Left kidney (tissue), 2 donors: Measurements from ENCODE around the gene ETV2. TPM values are rescaled to one million over a fixed set of nuclear protein-coding genes. Genes with fewer than 3 reads are reported as not detected.
A peak's percentile ranks its signal among the peaks of the same experiment; 100 is the strongest.
"Not testable (repeated sequence)": the region's sequence is repeated elsewhere in the genome, so short reads cannot be mapped to it uniquely, and the experiment has no call there.

Source experiments
- DNase-seq: peaks from one replicate; pipeline ENCODE4 v3.0.0-alpha.2; 2013
- polyA plus RNA-seq: library from polyadenylated mRNA; unstranded; fragments of 120-200 nt; gene quantifications from one replicate; pipeline ENCODE4 v1.2.1, GENCODE V29; 2013; ENCODE audit not compliant: insufficient read length

Gene ETV2
- polyA plus RNA-seq, 1 donor = 0.60 TPM

DNA sequence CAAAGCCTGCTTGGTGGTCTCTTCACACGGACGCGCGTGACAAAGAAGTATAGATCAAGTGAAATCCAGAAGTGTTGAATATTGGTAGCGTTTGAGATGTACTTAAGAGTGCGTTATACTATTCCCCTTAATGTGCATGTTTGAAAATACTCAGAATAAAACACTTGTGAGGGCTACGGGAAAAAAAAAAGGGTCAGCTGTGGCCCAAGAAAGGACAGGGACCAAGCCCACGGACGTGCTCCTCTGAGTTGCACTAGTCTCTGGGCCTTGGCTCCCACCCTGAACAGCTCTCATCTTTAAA, 13.3 kb upstream of the ETV2 start:
- DNase-seq = no peak

DNA sequence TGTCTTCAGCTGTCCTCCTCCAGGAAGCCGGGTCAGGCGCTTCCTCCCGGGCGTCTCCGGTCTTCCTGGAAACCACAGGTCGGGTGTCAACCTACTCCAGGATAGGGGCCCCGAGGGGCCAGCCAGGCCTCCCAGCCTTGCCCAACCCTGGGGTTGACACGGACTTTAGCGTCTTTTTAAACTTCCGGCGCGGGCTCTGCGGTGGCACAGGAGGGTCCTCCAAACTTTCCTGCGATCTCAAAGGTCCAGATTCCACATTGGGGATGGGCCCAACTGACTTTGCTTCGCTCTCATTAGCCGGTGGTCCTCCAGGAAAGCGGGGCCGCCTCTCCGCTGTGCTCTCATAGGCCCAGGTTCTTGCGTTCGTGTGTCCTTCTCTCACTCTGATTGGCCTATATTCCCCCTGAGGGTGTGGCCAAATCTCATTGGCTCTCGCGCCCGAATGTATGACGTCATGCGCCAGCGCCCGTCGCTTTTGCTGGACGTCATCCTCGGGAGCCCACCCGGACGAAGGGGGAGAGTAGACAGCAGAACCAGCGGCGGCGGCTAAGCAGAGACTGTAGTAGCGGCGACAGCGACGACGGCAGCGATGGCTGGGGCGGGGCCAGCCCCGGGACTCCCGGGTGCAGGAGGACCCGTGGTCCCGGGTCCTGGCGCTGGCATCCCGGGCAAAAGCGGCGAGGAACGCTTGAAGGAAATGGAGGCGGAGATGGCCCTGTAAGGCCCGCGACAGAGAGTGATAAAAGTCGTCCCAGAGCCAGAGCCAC, 12.8 kb upstream of the ETV2 start, which contains the start of gene RBM42:
Gene RBM42, plus strand, starts transcription at position 472 of the 767 bp plus-strand sequence. Its CDS starts 118 bp downstream, at position 590.
- peak; percentile 99 for DNase-seq

DNA sequence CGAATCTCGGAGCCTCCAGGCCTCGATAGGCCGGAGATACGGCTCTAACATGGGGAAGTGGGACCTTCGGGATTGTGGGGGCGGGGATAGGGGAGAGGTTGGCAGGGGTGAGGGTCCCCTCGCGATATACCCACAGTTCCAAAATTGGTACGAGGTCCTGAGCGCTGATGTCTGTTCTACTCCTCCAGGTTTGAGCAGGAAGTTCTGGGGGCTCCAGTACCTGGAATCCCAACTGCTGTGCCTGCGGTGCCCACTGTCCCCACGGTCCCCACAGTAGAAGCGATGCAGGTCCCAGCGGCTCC, 12.3 kb upstream of the ETV2 start:
- DNase-seq = no peak

DNA sequence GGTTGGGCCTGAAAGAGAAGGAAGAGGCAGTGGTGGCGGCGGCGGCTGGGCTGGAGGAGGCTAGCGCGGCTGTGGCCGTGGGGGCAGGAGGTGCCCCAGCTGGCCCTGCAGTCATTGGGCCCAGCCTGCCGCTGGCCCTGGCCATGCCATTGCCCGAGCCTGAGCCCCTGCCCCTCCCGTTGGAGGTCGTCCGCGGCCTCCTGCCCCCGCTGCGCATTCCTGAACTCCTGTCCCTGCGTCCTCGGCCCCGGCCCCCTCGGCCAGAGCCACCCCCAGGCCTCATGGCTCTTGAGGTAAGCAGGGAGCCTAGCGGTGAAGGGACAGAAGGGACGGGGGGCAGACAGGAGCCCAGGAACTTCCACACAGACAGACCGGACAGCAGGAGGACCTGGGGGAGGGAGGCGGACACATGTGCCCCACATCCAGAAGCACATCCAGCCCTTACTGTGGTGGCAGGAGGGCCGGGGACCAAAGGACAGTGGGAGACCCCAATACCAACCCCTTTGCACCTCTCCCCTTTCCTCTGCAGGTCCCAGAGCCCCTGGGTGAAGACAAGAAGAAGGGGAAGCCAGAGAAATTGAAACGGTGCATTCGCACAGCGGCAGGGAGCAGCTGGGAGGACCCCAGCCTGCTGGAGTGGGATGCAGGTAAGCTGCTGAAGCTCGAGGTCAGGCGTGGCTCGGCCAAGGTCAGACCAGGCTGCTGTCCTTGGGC, 7.7 kb upstream of the ETV2 start:
- DNase-seq = no peak

DNA sequence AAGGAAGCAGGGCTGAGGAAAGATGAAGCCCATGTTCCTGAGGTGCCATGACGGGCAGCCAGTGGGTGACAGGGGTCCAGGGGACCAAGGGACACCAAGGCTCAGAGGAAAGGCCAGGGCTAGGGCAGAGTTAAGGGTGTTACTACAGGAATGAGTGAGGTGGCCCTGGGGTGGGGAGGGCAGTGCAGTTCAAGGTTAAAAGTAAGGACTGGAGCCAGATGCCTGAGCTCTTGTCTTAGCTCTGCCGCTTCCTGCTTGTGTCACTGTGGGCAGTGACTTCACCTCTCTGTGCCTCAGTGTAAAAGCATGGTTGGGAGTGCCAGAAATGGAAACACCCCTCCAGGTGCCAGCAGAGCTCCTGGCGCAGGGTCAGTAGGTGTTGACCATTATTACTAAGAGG, 4.9 kb upstream of the ETV2 start:
- no peak for DNase-seq

DNA sequence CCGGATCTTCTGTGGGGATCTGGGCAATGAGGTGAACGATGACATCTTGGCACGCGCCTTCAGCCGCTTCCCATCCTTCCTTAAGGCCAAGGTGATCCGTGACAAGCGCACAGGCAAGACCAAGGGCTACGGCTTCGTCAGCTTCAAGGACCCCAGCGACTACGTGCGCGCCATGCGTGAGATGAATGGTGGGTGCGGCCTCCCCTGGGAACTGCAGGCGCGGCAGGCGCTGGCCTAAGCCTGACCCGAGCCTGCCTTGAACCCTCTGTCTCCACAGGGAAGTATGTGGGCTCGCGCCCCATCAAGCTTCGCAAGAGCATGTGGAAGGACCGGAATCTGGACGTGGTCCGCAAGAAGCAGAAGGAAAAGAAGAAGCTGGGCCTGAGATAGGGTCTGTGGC, 4.4 kb upstream of the ETV2 start:
- no peak for DNase-seq

DNA sequence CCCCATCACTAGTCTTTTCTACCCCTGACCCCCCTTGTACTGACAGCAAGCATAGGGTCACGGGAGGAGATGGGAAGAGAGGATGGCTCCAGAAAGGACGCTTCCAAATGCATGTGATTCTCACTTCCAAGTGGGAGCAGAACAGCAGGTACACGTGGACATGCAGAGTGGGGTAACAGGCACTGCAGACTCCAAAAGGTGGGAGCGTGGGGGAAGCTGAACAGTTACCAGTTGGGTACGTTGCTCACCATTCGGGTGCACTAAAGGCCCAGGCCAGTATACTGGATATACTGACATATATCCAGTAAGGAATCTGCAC, 2.3 kb upstream of the ETV2 start:
- DNase-seq = no peak

DNA sequence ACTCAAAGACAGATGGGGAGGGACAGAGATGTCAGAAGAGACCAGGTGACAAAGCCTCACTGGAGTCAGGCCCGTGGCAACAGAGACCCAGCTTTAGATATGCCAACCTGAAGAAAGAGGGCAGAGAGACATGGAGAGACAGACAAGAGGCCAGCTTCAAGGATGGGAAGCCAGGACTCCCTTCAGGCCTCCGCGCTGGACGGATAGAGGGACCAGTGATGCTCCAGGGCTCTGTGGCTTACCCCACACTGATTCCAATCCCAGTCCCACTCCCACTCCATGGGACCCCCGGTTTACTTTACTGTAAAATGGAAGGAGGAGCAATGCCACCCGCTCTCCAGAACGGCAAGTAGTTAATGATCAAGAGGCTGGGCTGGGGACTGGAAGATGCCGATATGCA, 1.7 kb upstream of the ETV2 start:
- DNase-seq = no peak

DNA sequence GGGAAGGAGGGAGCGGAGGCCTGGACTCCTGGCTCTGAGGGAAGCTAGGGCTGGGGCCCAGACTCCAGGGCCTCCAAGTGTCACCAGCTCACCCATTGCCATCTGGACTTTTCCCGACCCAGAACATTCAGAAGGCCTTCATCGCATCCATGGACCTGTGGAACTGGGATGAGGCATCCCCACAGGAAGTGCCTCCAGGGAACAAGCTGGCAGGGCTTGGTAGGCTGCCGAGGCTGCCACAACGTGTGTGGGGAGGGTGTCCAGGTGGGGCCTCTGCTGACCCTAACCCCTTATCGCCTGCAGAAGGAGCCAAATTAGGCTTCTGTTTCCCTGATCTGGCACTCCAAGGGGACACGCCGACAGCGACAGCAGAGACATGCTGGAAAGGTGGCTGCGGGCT, 767 bp downstream of the ETV2 start:
- DNase-seq = no peak

DNA sequence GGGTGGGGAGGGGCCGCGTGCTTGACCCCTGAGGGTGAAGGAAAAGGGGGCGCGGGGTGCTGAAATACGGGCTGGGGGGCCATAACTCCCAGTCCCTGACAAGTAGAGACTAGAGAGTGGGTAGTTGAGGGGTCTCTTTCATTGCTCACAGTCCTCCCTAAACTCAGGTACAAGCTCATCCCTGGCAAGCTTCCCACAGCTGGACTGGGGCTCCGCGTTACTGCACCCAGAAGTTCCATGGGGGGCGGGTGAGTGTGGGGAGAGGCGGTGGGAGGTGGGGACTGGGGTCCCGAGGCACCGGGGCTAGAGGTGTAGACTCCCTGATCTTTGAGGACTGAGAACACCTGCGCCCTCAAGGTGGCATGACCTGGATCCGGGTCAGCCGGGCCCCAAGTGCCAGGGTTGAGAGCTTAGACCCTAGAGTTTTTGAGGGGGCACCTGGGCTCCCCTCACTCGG, 1.3 kb downstream of the ETV2 start:
- DNase-seq = no peak

DNA sequence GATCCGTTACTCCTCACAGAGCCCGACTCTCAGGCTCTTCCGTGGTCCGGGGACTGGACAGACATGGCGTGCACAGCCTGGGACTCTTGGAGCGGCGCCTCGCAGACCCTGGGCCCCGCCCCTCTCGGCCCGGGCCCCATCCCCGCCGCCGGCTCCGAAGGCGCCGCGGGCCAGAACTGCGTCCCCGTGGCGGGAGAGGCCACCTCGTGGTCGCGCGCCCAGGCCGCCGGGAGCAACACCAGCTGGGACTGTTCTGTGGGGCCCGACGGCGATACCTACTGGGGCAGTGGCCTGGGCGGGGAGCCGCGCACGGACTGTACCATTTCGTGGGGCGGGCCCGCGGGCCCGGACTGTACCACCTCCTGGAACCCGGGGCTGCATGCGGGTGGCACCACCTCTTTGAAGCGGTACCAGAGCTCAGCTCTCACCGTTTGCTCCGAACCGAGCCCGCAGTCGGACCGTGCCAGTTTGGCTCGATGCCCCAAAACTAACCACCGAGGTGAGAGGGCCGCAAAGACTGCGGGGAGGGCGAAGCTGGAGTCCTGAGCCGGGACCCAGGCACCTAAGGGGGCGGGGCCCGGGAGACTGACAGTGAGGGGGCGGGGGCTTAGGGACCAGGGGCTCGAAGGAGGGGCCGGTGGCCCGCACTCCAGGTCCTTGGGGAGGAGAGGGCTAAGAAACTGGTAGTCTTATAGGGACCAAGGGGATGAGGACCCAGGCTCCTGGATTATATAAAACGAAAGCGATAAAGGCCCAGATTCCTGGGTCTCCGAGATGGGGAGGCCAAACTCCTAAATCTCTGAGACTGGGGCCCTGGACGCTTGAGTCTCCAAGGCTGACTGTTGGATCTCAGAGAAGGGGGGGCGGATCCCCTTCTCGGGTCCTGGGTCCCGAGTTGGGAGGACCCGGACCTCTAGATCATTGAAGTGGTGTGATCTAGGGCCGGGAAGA, 2.0 kb downstream of the ETV2 start:
- peak; percentile 88 for DNase-seq

DNA sequence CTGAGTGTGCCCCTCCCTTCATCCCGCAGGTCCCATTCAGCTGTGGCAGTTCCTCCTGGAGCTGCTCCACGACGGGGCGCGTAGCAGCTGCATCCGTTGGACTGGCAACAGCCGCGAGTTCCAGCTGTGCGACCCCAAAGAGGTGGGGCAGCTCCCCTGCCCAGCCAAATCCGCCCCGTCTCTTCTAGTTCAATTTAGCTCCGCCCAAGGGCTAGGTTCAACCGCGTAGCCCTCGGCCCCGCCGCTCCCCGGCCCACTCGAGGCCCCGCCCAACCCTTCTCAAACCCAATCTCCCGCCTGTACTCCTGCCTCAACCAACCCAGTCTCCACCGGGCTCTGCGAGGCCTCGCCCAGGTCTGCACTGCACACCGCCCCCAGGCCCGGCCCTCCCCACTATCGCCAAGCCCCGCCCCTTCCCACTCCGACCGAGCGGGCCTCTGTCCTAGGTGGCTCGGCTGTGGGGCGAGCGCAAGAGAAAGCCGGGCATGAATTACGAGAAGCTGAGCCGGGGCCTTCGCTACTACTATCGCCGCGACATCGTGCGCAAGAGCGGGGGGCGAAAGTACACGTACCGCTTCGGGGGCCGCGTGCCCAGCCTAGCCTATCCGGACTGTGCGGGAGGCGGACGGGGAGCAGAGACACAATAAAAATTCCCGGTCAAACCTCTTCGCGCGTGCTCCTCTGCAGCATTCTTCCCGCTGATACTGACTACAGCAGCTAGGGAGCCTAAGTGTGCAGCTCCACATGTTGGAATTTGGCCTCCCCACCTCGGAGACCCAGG, 2.9 kb downstream of the ETV2 start:
- peak; percentile 86 for DNase-seq

DNA sequence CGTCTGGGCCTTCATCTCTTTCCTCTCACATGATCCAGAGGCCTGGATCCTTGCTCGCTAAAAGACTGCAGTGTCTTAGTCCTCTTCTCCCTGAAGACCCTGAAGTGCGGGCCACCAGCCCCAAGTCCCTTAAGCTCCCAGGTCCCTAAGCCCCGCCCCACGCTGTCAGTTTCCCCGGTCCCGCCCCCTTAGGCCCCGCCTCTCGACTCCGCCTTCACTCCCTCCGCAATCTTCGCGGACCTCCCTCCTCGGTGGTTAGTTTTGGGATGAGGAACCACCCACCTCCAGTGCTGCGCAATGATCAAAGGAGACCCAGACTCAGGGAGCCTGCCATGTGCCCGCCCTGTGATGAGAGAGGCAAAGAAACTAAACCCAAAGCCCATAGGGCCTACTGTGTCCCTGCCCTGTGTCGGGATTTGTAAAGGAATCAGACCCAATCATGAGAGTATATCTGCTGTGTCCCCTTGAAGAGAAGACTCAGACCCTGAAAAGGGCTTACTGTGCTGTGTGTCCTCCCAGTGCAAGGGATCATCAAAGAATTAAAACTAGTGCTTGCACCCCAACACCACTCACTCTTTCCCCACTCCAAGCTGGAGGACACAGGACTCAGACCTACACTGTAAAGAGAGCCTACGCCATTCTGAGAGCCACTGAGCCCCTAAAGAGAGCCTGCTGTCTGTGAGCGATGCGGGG, 3.6 kb downstream of the ETV2 start:
- DNase-seq = peak; percentile 57

DNA sequence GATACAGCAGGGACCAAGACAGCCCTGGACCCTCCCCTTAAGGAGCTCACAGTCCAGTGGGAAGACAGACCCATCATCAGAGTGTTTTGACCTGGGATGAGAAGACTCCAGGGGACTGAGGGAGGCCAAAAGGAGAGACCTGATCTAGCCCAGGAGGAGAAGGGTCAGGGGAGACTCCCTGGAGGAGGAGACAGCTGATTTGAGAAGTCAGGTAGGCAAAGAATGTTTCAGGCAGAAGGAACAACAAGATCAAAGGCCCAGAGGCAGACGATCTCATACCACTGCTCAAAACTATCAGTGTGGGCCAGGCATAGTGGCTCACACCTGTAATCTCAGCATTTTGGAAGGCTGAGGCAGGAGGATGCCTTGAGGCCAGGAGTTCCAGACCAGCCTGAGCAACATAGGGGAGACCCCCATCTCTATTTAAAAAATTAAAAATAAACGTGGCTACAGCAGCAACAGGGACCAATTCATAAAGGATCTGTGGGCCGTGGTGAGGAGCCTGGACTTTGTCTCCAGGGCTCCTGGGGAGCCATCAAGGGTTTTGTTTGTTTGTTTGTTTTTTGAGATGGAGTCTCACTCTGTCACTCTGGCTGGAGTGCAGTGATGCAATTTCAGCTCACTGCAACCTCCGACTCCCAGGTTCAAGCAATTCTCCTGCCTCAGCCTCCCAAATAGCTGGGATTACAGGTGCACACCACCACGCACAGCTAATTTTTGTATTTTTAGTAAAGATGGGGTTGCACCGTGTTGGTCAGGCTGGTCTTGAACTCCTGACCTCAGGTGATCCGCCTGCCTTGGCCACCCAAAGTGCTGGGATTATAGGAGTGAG, 4.4 kb downstream of the ETV2 start:
- no peak for DNase-seq

DNA sequence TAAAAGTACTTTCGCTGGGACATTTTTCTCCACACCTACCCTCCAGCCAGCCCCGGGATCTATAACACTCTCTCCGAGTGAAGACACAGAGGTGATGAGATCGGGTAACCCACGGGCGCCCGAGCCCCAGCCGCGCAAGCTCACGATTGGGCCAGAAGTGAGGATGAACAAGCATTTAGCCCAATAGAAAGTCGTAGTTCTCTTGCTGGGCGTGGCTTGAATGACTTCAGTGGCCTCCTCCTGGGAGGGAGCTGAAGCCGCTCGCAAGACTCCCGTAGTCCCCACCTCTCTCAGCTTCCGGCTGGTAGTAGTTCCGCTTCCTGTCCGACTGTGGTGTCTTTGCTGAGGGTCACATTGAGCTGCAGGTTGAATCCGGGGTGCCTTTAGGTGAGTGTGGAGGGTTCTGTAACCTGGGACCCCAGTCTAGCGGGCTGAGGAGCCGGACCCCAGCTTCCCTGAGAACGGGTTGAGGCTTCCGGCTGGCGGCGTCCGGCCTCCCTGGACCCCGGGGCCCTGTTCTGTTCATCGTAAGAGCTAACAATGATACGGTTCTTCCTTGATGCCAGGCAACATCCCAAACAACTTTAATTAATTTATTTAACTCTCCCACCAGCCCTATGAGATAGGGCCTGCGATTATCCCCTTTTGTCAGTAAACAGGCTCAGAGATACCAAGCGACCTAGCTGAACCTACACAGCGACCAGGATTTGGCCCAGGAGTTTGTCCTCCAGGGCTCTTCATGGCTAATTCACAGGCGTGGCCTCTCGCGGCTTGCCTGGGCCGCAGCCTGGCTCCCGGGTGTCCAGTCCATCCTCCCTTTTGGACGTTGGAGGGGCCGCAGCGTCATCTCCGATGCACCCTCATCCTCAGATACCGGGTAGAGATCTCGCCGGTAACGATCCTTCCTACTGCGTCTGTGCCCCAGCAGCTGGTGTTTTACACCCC, 6.7 kb downstream of the ETV2 start, which contains the start of gene COX6B1:
Gene COX6B1, plus strand, starts transcription at position 307 of the 945 bp plus-strand sequence. CDS start 2,921 bp downstream, outside the sequence.
- DNase-seq = peak; percentile 96

DNA sequence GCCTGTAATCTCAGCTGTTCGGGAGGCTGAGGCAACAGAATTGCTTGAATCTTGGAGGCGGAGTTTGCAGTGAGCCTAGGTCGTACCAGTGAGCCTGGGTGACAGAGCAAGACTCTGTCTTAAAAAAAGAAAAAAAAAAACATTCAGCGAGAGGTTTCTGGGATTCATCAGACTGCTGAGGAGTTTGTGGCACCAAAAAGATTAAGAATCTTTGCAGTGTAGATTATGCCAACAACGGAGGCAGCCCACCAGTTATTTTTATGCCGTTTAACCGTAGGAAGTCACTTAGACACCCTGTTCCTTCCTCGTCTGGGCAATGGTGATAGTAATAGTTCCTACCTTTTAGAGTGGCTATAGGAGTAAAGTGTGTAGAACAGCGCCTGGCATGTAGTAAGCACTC, 9.0 kb downstream of the ETV2 start:
- DNase-seq = no peak

DNA sequence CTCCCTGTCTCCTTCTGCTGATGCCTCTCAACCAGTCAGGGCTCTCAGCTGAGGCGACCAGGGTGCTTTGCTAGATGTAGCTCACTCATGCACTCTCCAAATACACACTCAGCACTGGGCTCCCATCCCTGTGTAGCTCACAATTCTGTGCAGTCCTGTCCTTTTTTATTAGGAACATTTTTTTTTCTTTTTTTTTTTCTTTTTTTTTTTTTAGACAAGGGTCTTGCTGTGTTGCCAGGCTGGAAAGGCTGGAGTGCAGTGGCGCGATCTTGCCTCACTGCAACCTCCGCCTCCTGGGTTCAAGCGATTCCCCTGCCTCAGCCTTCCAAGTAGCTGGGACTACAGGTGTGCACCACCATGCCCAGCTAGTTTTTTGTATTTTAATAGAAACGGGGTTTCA, 13.3 kb downstream of the ETV2 start:
- not testable (repeated sequence) for DNase-seq

DNA sequence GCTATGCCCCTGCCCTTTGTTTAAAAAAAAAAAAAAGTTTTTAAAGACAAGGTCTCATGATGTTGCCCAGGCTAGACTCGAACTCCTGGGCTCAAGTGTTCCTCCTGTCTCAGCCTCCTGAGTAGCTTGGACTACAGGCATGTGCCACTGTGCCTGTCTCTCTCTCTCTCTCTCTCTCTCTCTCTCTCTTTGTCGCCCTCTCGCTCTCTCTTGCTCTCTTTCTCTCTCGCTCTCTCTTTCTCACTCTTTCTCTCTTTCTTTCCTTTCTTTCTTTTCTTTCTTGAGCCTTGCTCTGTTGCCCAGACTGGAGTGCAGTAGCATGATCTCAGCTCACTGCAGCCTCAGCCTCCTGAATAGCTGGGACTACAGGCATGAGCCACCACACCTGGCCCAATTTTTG, 14.1 kb downstream of the ETV2 start:
- DNase-seq = no peak

DNA sequence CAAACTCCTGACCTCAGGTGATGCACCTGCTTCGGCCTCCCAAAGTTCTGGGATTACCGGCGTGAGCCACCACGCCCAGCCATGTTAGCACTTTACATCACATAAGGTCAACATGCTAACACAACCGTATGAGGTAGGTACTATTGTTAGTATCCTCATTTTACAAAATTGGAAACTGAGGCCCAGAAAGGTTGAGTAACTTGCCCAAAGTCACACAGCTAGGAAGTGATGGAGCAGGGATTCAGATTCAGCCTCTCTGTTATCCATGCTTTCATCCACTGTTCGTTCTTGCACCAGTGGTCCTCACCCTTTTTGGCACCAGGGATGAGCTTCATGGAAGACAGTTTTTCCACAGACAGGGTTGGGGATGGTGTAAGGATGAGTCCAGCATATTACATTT, 15.2 kb downstream of the ETV2 start:
- no peak for DNase-seq
